GM12865 (cell line): ENCODE results near the gene PDSS2.
"Not testable (repeated sequence)": the region's sequence is repeated elsewhere in the genome, so short reads cannot be mapped to it uniquely, and the experiment has no call there.

ENCODE experiments used
- DNase-seq: peaks from one replicate; pipeline ENCODE4 v3.0.0; 2010; ENCODE audit warnings: low read depth
- H3K4me3 ChIP-seq: 2 replicates; pipeline ENCODE4 v1.5.1; 2011; ENCODE audit warnings: mild to moderate bottlenecking, low read depth, low read length, control low read depth
- CTCF ChIP-seq: IDR thresholded peaks from 2 replicates; pipeline ENCODE4 v1.5.1; 2011; ENCODE audit warnings: low read length, control low read depth, low read depth, inconsistent platforms; ENCODE audit not compliant: insufficient read depth; ENCODE audit errors: missing control alignments

Gene PDSS2

GRCh38 chr6:107118976-107119375 lies 340.4 kb downstream of the PDSS2 start:
- no peak for TF ChIP-seq CTCF
- DNase-seq, result peak; percentile 23
- no peak overlapping the region for H3K4me3 ChIP-seq

GRCh38 chr6:107118540-107118939 lies 340.8 kb downstream of the PDSS2 start:
- not testable (repeated sequence) for DNase-seq, H3K4me3 ChIP-seq

DNA sequence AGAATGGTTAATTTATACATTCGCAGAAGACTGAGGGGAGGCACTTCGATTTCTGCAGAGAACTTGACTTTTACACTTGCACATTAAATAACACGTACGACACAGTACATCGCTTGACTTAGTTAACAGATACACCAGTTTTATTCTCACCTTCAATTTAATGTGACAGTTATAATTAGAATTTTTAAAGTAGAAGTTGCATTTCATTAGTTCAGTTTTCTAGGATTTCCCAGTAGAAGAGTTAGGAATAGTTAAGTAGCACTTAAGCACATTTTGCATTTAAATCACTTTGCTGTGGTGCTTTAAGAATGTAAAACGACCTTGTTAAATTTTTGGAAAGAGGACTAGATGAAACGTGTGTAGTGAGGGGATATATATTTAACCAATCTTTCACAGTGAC lies 342.4 kb downstream of the PDSS2 start:
- DNase-seq, result no peak
- no peak for TF ChIP-seq CTCF
- no peak overlapping the region for H3K4me3 ChIP-seq

GRCh38 chr6:107116328-107116892 lies 343.0 kb downstream of the PDSS2 start:
- peak overlapping the region; percentile 82 for H3K4me3 ChIP-seq
- DNase-seq, result peak; percentile 49
- TF ChIP-seq CTCF, result no peak

DNA sequence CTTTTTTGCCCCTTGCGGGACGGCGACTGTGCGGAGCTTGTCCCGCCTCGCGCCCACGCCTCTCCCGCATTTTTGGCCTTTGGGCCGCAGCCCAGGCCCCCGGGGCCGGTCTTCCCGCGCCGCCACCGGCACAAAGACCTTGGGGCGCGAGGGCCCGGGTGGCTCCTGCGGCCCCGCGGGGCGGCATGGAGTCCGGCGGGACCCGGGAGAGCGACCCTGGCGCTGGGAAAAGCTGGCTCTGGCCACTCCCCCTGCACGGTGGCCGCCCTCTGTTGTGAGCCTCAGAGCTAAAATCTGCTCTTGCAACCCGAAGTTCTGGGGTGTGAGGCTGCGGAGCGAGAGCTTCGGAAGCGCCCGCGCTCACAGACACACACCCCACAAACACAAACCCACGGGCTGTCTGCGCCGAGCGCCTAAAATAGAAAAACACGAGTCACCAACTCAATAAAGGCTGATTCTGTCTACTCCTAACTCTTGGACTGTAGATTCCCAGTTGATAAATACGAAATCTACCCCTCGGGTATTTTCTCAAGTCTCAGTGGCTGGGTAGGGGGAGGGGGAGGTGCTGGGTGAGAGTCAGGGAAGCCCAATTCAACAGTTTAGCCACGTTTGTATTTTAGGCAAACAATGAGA lies 343.6 kb downstream of the PDSS2 start:
- peak overlapping the region; percentile 82 for H3K4me3 ChIP-seq
- peak; percentile 64 for DNase-seq
- no peak for TF ChIP-seq CTCF

DNA sequence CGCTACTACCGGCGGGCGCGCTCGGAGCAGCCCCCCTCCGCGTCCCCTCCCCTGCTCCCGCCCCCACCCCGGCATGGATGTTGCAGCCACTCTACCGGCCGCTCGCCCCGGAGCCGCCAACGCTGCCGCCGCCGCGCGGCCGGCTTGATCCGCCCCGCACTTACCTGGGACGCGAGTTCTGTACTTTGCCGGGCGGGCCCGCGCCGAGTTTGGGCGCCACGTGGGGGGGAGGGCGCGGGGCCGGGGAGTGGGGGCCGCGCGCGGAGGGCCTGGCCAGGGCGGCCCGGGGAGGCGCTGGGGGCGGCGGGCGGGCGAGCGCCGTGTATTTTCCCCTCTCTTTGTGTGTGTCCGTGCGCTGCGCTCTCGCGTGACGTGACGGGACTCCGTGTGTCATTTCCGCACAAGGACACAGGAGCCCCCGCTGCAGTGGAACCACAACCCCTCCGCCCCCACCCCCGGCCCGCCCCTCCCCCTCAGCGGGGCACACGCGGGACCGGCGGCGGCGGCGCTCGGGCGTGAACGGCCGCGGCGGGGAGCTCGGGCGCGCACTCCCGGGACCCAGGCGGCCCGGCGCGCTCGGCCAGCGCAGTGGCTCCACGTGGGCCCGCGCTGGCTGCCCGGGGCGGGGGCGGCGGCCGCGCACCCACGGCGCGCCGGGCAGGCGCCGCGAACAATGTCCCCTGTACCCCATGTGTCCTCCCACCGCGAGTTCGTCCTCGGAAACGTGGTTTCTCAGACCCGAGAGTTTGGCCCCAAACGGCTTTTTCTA lies 344.3 kb downstream of the PDSS2 start, which contains the start of gene BEND3:
Gene BEND3, minus strand, starts transcription at position 590 of the 769 bp plus-strand sequence. CDS start 16,230 bp downstream, outside the sequence.
- peak; percentile 59 for DNase-seq
- no peak for TF ChIP-seq CTCF
- H3K4me3 ChIP-seq, result peak within 1 kb of the TSS; percentile 82

DNA sequence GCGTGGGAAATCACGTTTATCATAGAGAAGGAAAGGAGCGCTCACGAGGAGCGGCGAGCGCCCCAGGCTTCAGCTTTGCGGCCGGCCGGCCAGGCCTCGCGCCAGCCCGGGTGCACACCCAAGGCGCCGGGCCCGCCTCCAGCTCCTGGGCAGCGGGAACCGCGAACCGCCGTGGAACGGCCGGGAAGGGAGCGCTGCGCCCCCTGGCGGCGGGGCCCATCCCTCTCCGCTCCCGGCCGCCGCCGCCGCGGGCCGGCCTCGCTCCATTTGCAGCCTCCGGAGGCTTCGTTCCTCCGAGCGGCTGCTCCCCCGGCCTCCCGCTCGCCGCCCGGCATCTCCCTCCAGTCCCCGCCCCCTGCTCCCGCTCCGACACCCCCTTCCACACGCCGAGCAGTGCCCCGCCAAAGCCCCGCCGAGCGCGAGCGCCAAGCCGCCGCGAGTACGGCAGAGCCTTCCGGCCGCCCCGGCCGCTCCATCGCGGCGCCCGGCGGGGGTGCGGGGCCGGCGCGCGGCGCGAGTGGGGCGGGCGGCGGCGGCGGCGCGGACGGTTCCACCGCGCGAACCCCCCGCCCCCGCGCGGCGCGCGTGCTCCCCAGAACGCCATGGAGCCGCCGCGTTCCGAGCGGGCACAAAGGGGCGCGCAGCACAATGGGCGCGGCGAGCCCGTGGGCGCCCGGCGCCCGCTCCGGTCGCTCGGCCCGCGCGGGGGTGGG lies 345.0 kb downstream of the PDSS2 start:
- DNase-seq, result peak; percentile 90
- TF ChIP-seq CTCF, result peak; percentile 82
- H3K4me3 ChIP-seq, result peak overlapping the region; percentile 15
